GM19239 (cell line): ENCODE measurements around the gene SRRT.
A peak's percentile ranks its signal among the peaks of the same experiment; 100 is the strongest.

Experiments used
- DNase-seq: peaks from one replicate; pipeline ENCODE4 v3.0.0; 2011; ENCODE audit warnings: low spot score; ENCODE audit not compliant: insufficient read length
- FAIRE-seq: peaks from 2 replicates; lab custom pipeline; 2011; peaks lifted over from hg19 to GRCh38; lab: Jason Lieb, UNC

The SRRT gene, protein sequence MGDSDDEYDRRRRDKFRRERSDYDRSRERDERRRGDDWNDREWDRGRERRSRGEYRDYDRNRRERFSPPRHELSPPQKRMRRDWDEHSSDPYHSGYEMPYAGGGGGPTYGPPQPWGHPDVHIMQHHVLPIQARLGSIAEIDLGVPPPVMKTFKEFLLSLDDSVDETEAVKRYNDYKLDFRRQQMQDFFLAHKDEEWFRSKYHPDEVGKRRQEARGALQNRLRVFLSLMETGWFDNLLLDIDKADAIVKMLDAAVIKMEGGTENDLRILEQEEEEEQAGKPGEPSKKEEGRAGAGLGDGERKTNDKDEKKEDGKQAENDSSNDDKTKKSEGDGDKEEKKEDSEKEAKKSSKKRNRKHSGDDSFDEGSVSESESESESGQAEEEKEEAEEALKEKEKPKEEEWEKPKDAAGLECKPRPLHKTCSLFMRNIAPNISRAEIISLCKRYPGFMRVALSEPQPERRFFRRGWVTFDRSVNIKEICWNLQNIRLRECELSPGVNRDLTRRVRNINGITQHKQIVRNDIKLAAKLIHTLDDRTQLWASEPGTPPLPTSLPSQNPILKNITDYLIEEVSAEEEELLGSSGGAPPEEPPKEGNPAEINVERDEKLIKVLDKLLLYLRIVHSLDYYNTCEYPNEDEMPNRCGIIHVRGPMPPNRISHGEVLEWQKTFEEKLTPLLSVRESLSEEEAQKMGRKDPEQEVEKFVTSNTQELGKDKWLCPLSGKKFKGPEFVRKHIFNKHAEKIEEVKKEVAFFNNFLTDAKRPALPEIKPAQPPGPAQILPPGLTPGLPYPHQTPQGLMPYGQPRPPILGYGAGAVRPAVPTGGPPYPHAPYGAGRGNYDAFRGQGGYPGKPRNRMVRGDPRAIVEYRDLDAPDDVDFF

GRCh38 chr7:100874577-100875355, at the start of gene SRRT:
TSS of gene SRRT (plus strand) at chr7:100875103. CDS start at chr7:100875591, 488 bp downstream.
- DNase-seq (peak; percentile 97), FAIRE-seq (peak; percentile 99)

GRCh38 chr7:100825215-100825671, 49.7 kb upstream of the SRRT start:
- FAIRE-seq, result no peak
- no peak for DNase-seq

GRCh38 chr7:100825751-100826513, 49.0 kb upstream of the SRRT start:
- no peak for FAIRE-seq
- no peak for DNase-seq

GRCh38 chr7:100826514-100827329, 48.2 kb upstream of the SRRT start:
- no peak for FAIRE-seq
- no peak for DNase-seq

GRCh38 chr7:100827330-100828226, 47.3 kb upstream of the SRRT start, which contains the start of gene EPHB4:
TSS of gene EPHB4 (minus strand) at chr7:100827523. CDS start at chr7:100827030, 493 bp downstream.
- no peak for FAIRE-seq
- DNase-seq, result no peak

DNA sequence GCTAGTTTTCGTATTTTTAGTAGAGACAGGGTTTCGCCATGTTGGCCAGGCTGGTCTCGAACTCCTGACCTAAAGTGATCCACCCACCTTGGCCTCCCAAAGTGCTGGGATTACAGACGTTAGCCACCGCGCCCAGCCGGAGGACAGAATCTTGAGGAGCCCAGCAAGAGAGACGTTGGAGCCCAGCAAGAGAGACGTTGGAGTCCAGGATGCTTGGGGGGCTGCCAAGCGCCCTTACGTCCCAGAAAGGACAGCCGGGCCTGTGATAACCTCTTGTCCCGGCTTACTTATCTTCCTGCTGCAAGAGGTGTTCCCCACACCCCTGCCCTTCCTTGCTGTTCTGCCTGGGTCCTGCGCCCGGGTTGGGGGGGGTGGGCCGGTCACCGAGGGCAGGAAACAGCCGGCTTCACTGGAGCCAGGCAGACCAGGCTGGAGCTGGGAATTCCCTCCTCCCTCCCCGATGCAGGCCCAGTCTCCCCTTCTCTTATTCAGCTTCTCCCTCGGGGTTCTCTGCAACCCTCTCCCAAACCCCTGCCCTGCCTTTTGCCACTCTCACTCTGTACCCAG, 45.7 kb upstream of the SRRT start:
- DNase-seq (no peak), FAIRE-seq (no peak)

DNA sequence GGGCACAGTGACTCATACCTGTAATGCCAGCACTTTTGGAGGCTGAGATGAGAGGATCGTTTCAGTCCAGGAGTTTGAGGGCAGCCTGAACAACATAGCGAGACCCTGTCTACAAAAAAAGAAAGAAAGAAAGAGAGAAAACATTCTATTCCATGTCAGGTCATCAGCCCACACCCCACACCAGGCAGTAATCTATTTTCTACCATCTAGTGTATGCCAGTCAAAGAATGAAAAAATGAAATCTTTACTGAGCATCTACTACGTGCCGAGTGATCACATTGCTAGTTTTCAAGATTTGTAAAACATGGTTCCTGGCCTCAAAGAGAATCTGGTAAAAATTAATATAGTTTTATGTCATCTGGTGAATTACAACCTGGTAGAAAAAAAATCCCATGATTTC, 44.5 kb upstream of the SRRT start:
- no peak for DNase-seq
- FAIRE-seq, result no peak

- DNase-seq, result no peak
- no peak for FAIRE-seq
Measured at GRCh38 chr7:100832281-100832633, 42.6 kb upstream of the SRRT start.

DNA sequence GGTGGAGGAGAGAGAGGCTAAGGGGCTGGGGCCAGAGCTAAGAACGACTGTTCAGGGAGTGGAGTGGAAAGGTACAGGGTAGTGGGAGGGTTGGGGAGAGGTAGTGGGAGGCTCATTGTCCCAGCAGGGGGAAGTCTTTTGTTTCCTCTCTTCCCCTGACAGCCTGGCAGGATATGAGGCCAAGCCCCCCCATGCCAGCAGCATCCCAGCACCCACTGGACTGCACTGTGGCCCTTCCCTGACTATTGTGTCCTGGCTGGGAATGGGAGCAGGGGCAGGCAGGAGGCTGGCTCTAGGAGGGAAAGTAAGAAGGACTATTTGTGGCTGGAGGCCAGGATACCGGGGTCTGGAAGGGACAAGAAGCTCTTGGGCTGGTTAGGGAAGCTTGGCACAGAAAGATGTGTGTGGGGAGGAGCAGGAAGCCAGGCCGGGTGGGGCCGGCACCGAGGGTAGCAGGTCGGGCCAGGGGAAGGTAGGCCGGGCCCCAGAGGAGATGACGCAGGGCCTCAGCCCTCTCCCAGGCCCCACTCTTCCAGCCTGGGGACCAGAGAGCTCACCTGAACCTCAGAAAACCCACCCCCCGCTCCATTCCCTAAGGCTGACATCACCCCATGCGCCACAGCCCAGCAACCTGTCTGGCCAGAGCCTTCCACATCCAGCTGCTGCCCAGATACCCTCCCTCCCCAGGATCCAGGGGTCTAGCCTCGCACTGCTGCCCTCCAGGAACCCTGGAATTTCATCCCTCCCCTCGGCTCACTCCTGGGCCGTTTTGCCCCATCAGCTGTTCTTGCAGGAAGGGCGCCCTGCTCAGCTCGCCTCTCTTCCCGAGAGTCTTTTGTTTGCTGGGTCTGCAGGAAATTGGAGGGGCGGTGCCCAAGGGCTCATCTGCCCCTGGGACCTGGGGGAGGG, 38.7 kb upstream of the SRRT start:
- DNase-seq (no peak), FAIRE-seq (no peak)

- DNase-seq, result no peak
- FAIRE-seq, result no peak
Measured at GRCh38 chr7:100836812-100837098, 38.1 kb upstream of the SRRT start.

GRCh38 chr7:100837099-100837836, 37.6 kb upstream of the SRRT start:
- FAIRE-seq, result peak; percentile 92

GRCh38 chr7:100839361-100839760, 35.5 kb upstream of the SRRT start:
- no peak for FAIRE-seq
- DNase-seq, result no peak

More at GRCh38 chr7:100837099-100837836, 37.6 kb upstream of the SRRT start:
- peak; percentile 88 for DNase-seq

DNA sequence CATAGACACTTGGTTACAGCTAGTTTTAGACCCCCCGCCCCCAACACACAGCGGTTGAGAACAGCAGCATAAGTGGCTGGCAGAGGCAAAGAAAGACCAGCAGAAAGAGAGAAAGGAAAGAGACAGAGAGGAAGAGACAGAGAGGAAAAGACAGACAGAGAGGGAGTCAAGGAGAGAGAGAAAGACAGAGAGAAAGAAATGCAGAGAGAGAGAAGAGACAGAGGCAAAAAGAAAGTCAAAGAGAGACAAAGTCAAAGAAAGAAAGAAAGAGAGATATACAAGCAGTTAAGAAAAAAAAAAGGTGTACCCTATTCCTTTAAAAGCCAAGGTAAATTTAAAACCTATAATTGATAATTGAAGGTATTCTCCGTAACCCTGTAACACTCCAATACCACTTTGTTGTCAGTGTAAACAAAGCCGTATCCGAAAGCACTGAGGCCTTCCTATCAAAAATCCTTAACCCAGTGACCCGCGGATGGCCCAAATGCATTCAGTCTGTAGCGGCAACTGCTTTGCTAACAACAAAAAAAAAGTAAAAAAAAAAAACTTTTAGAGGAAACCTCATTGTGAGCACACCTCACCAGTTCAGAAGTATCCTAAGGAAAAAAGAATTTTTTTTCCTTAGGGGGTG, 34.3 kb upstream of the SRRT start:
- no peak for FAIRE-seq
- DNase-seq, result no peak

GRCh38 chr7:100847360-100847759, 27.5 kb upstream of the SRRT start:
- DNase-seq (no peak), FAIRE-seq (no peak)

DNA sequence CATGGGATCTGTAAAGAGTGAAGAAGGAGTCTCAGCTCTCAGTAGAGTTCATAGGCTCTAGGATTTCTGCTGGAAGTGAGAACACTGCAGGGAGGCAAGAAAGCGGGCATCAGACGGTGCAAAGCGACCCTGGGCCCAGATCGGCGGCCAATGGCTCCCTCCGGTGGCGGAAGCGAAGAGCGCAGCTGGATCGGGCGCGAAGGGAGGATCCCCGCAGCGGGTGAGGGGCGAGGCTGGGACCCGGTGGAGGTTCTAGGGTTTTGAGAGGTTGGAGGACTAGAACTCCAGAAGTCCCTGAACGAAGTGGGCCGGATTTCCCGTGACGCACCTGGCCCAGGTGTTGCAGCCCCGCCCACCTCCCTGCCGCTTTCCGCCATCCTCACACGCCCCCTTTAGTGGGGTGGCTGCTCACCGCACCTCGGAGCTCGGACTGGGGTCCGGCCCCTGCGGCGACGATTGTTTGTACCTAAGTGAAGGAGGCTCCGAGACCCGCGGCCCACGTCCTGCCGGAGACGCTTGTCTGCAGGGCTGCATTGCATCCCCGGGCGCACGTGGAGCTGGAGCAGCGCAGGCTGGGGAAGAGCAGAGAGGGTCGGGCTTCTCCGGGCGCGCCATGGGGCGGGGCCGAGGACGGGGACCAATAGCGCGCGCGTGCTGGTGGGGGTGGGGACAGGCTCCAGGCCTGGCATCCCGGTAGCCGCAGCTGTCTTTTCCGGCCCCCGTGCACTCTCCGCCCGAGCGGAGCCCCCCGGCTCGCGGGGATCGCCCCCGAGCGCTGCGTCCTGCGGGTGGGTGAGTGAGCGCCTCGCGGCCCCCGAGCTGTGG, 22.6 kb upstream of the SRRT start, which contains the start of gene SLC12A9:
TSS of gene SLC12A9 (plus strand) at position 666 of the 825 bp plus-strand sequence. CDS start 1,485 bp downstream, outside the sequence.
- FAIRE-seq (peak; percentile 97), DNase-seq (peak; percentile 95)
